GM23338 (cell line): Measurements from ENCODE around the gene CYP1A2.

Experiments
- CREB1 ChIP-seq: fragments of 250-450 bp; sonication (Bioruptor Pico); IDR thresholded peaks from 2 replicates; pipeline ENCODE4 v1.5.0; 2020; ENCODE audit warnings: low read depth, mild to moderate bottlenecking, moderate library complexity
- CTCF ChIP-seq, 2 experiments: fragments of 200-600 bp in 1 of 2; sonication (generic) in 1 of 2; conservative IDR thresholded peaks; 2 replicates each; pipeline versions ENCODE4 v1.5.1 to v1.6.1; 2016 to 2017; ENCODE audit warnings: antibody characterized with exemption in 2 of 2, low read depth in 2 of 2, mild to moderate bottlenecking in 2 of 2, moderate library complexity in 1 of 2
- EZH2 ChIP-seq: fragments of 200-600 bp; sonication (generic); IDR thresholded peaks from one replicate; pipeline ENCODE4 v1.8.0; 2017; ENCODE audit warnings: antibody characterized with exemption, mild to moderate bottlenecking, low read depth; ENCODE audit not compliant: unreplicated experiment
- EZH2phosphoT487 ChIP-seq: fragments of 200-600 bp; sonication (generic); IDR thresholded peaks from one replicate; pipeline ENCODE4 v1.8.1; 2018; ENCODE audit warnings: antibody characterized with exemption; ENCODE audit not compliant: unreplicated experiment
- JUNB ChIP-seq: IDR thresholded peaks from one replicate; pipeline ENCODE4 v1.6.1; 2016; ENCODE audit warnings: antibody characterized with exemption; ENCODE audit not compliant: unreplicated experiment
- NANOG ChIP-seq: IDR thresholded peaks from 2 replicates; pipeline ENCODE4 v1.6.1; 2016; ENCODE audit warnings: antibody characterized with exemption, borderline replicate concordance
- POLR2AphosphoS5 ChIP-seq: IDR thresholded peaks from 2 replicates; pipeline ENCODE4 v1.6.1; 2016; ENCODE audit warnings: antibody characterized with exemption, low read depth
- ZNF114 ChIP-seq: fragments of 250-450 bp; sonication (Bioruptor Pico); IDR thresholded peaks from 2 replicates; pipeline ENCODE4 v1.5.0; 2020; ENCODE audit warnings: mild to moderate bottlenecking, moderate library complexity

- no peak for TF ChIP-seq CTCF (conservative IDR thresholded peaks at IDR 0.05; ENCODE audit: low read depth in 2 of 2)
- no peak for TF ChIP-seq EZH2phosphoT487
- no peak for TF ChIP-seq POLR2AphosphoS5
- TF ChIP-seq NANOG: no peak
- no peak for TF ChIP-seq EZH2
- TF ChIP-seq ZNF114: no peak
- TF ChIP-seq JUNB: no peak
- no peak for TF ChIP-seq CREB1 (CRISPR knock-in tag)
Measured at GRCh38 chr15:74723187-74723586, 25.5 kb upstream of the CYP1A2 start.
